Spleen (tissue), 7 donors: Measurements from ENCODE around the gene PILRA.

Experiments used
- POLR2A ChIP-seq, 3 donors: fragments of 450-650 bp; IDR thresholded peaks; one replicate each; pipeline ENCODE4 v1.5.1; 2017; ENCODE audit warnings: antibody characterized with exemption in 3 of 3, mild to moderate bottlenecking in 1 of 3
- POLR2AphosphoS5 ChIP-seq, 3 donors: sonication (generic); formaldehyde crosslinking; IDR thresholded peaks; one replicate each; pipeline ENCODE4 v1.5.1; 2017; ENCODE audit warnings: antibody characterized with exemption in 3 of 3
- TF ChIP-seq, protein P1 (sequence below), 11 experiments: fragments of 200-600 bp in 7 of 11; fragments of 450-650 bp in 4 of 11; sonication (generic) in 4 of 11; IDR thresholded peaks in 8 of 11; conservative IDR thresholded peaks in 3 of 11; 1 replicate in 7 of 11; 2 replicates in 4 of 11; pipeline versions ENCODE4 v1.4.0 to v1.8.0; 2016 to 2021; ENCODE audit warnings: antibody characterized with exemption in 11 of 11, inconsistent platforms in 4 of 11, mild to moderate bottlenecking in 1 of 11
- donor health status: DM: no; HTN: no; CAD: no; lungs with moderate emphysema.
- donor health status: DM: no; HTN: no; CAD: no.
- donor health status: DM: no; HTN: no; CAD: no.

DNA sequence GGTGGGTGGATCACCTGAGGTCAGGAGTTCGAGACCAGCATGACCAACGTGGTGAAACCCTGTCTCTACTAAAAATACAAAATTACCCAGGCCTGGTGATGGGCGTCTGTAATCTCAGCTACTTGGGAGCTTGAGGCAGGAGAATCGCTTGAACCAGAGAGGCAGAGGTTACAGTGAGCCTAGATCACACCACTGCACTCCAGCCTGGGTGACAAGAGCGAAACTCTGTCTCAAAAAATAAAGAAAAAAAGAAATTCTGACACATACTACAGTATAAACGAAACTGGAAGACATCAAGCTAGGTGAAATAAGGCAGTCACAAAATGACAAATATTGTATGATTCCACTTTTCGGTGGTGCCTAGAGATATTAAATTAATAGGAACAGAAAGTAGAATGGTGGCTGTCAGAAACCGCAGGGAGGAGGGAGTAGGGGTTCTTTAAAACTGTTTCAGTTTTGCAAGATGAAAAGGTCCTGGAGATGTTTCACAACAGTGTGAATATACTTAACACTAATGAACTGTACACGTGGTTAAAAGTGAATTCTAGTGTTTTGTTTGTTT lies 23.2 kb downstream of the PILRA start:
- TF ChIP-seq, protein P1, sequence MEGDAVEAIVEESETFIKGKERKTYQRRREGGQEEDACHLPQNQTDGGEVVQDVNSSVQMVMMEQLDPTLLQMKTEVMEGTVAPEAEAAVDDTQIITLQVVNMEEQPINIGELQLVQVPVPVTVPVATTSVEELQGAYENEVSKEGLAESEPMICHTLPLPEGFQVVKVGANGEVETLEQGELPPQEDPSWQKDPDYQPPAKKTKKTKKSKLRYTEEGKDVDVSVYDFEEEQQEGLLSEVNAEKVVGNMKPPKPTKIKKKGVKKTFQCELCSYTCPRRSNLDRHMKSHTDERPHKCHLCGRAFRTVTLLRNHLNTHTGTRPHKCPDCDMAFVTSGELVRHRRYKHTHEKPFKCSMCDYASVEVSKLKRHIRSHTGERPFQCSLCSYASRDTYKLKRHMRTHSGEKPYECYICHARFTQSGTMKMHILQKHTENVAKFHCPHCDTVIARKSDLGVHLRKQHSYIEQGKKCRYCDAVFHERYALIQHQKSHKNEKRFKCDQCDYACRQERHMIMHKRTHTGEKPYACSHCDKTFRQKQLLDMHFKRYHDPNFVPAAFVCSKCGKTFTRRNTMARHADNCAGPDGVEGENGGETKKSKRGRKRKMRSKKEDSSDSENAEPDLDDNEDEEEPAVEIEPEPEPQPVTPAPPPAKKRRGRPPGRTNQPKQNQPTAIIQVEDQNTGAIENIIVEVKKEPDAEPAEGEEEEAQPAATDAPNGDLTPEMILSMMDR (IDR thresholded peaks at IDR 0.05 in 8 of 11, conservative IDR thresholded peaks at IDR 0.05 in 3 of 11), result no peak
- no peak for TF ChIP-seq POLR2A (IDR thresholded peaks at IDR 0.05)
- TF ChIP-seq POLR2AphosphoS5 (IDR thresholded peaks at IDR 0.05), result no peak
